ENCODE data around the gene DAPL1.

DAPL1 gene

DNA sequence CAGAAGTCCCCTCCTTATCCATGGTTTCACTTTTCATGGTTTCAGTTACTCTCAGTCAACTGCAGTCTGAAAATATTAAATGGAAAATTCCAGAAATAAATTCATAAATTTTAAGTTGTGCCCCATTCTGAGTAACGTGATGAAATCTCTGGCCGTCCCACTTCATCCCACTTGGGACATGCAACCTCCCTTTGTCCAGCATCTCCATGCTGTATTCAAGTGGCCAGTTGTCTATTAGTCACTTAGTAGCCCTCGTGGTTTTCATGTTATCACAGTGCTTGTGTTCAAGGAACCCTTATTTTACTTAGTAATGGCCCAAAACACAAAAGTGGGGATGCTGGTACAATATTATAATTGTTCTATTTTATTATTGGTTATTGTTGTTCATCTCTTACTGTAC is 18.0 kb upstream of the DAPL1 start:
- DNase-seq (ENCODE audit: low spot score) = no peak

DNA sequence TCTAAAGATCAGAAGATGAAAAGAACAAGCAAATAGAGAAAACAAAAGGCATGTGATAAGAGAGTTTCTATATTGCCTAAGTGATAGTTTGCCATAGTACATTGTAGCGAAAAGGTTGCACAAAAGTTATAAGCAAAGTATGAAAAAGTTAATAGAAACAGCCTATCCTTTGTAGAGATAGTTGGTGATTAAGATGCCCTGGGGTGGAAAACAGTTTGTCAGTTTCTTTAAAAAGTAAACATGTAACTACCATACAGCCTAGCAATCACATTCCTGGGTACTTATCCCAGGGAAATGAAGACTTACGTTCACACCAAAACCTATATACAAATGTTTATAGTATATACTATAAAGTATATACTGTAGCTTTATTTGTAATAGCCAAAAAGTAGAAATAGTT is 16.9 kb upstream of the DAPL1 start:
- no peak for DNase-seq (ENCODE audit: low spot score)

DNA sequence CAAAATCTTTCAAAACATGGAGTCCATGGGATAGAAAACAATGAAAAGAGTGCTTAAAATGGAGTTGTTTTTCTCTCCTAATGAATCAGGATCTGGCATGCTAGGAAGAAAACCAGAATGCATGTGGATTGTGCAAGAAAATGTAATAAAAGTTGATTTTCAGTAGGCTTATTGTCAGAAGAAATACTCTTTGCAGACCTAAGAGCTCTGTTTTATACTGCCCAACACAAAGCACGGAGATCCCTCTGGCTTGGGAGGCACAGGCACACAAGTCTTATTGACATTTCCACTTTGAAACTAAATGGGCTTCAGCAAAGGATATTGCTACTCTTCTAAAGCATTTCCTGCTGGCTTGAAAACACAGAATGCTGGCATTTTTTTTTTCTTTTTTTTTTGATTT is 15.5 kb upstream of the DAPL1 start:
- no peak for DNase-seq (ENCODE audit: low spot score)

DNA sequence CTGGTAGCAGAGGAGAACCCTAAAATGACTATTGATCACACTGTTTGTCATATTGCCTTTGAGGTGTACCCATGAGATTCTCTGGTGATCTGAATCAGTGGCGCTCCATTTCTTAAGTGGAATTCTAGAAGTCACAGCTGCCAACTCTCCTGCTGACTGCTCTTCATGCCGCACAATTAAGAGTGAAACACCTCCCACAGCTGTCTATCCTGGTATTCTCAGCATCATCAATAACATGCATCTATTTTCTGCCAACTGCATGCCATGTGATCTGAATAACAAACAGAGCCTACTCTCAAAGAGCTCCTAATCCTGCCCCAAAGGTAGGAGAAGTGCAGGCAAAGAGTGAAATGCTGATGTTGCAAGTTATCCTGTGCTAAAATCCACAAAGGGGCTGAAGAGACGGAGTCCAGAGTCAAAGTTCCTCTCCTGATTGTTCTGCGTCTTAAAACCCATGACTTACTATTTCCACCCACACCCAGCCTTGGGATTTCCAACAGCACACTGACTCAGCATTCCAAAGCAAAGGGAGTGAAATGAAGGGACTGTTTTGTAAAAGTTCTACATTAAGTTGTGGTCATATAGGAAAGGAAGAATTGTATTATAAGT is 13.7 kb upstream of the DAPL1 start:
- DNase-seq (ENCODE audit: low spot score) = no peak

DNA sequence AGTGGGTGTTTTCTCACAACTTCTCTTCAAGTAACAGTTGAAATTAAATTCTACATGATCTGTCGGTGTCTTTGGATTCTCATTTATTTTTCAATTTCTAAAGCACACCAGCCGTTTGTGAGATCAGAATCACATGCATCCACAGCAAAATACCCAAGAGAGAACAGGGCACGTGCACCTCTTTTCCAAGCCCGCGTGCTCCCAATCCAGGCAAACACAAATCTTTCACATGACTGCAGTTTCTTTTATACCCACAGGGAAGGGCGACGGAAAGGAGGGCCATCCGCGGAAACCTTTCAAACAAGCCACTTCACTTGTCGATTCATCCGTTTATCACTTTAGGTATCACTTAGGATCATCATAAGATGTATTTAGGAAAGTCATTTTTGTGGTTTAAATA is 13.0 kb upstream of the DAPL1 start:
- no peak for DNase-seq (ENCODE audit: low spot score)

DNA sequence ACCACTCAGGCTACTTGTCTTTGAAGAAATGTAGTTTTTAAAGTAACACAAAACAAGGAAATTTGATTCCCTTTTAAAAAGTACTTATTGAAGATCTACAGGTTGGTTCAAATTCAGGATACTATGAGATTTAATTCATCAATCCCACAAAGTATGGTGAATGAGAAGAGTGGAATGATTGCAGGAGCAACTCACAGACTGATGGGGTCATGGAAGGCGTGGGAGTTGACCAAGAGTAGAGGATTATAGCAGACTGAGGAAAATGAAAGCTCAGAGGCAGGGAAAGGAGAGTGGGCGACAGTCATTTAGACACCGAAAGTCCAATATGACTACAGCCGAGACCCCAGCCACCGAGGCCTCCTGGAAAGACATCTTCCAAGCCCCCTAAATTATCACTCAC is 12.5 kb upstream of the DAPL1 start:
- DNase-seq (ENCODE audit: low spot score) = no peak

DNA sequence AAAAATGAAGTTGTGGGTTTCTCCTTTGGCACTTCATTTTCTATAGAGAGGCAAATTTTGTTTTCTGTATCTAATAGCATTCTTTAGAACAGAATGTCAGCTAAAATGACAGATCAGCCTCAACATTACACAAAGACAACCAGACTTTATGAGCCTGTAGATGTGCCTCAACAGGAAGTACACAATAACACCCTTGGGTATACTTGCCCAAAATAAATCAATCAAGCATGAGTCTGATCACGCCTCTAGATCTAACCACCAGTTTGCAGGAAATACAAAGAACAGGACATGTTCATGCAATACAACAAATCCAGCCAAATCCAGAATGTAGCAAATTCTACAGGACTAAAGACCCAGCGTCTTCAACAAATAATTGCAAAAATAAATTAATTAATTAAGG is 11.2 kb upstream of the DAPL1 start:
- no peak for DNase-seq (ENCODE audit: low spot score)

DNA sequence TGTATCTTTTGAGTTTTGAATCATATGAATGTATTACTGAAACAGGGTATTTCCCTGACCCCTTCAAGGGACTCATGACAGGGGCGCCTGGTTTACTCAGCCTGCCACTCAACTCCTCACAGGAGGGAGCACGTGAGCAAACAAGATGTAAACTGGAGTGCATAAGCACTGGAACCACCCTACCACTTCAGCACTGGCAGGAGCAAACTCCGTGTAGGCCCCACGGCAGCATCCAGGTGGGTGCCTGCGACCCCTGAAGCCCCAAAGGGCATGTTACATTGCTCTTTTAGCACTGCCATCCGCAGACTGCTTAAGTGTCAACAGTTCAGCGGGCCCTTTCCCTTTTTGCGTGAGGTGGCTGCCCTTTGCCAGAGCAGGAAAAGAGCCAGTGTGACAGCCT is 8.2 kb upstream of the DAPL1 start:
- DNase-seq (ENCODE audit: low spot score) = no peak

DNA sequence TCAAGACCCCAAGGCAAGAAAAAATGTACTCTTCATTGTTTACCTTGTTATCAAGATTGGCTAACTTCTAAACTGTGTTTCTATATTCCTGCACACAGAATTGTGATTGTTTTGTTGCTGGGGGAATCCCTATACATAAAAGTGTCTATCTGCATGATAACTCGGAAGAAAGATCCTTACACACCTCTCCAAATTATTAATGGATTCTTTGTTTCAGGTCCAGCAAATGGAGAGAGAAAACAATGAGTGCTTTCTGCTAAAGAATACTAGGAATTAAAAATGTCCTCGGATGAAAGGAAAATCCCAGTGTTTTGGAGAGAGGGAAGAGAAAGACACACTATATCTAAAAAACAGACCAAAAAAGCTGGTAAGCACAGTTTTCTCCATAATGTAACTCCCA is 6.2 kb upstream of the DAPL1 start:
- no peak for DNase-seq (ENCODE audit: low spot score)

DNA sequence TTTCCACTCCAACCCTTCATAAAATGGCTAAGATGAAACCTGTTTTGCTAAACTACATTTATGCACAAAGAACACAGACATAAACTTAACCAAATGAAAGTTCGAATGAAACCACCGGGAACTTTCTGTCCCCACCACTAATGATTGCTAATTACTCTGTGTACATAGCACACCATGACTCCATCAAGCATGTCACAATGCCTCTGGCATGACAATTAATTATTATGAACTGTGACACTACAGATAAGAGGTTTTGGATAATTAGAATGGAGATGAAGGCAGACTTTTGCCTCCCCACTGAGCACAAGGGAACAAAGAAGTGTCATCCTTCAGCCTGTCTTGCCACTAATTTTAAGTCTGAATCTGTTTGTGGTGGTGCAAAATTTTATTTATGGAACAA is 1.5 kb downstream of the DAPL1 start:
- DNase-seq (ENCODE audit: low spot score) = no peak

DNA sequence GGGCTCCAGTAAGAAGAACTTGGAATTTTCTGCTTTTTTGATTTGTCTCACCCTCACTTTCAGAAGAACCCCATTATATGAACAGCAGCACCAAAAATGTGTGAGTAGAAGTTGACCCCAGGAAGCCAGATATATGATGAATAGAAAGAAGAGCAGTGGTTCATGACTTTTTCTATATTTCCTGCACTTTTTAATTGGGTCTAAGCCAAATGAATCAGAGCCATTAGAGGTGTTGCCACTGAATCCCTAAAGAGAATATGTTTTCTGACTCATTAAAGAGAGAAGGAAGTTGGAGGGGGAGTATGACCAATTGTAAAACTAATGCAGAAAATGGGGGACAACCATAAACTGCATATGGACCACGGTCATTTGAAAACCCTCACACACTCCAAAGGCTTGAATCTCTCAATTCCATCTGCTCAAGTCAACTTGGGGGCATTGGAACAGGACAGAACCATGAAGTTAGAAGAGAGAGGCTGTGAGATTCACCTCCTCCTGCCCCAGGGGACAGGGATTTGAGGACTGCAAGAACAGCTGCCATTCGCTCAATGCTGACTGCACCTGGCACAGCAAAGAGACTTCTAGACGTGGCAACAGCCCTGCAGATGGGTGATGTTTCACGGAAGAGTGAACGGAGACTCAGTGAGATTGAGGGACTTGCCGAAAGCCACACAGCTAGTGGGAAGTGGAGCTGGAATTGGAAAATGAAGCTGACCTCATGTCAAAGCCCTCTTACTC is 3.0 kb downstream of the DAPL1 start:
- DNase-seq (ENCODE audit: low spot score) = no peak

DNA sequence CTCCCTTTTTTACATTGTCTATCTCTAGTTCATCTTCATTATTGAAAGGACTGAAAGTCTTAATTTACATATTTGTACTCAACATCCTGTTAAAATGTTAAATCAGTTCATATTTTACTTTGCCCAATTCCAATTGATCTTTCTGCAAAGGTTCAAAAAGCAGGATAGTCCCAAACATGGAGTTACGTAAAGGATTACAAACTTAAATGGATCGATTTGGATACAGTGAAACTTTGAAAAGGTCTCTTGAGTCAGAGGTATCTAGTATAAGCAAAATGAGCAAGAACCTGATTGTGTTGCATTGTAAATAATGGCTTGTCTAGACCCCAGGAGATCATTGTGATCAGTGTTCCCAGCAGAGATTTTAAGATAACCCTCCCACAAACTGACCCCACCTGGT is 4.1 kb downstream of the DAPL1 start:
- DNase-seq (ENCODE audit: low spot score) = no peak

DNA sequence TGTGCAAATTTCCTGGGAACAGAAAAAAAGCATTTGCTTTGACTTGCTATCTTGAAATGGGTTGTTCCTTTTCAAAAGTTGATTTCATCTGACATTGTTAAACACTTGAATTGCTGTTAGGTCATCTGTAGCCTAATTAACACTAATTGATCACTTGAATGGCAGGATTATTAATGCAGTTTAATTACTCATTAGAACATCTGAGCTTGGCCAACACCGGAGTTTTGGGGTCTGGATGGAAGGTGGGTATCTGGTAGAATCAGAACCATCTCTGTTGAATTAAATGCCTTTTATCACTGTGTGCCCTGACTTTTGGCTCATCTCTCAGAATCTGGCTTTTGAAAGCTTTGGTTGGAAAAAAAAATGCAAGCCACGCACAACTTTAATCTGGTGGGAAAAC is 8.4 kb downstream of the DAPL1 start:
- no peak for DNase-seq (ENCODE audit: low spot score)

DNA sequence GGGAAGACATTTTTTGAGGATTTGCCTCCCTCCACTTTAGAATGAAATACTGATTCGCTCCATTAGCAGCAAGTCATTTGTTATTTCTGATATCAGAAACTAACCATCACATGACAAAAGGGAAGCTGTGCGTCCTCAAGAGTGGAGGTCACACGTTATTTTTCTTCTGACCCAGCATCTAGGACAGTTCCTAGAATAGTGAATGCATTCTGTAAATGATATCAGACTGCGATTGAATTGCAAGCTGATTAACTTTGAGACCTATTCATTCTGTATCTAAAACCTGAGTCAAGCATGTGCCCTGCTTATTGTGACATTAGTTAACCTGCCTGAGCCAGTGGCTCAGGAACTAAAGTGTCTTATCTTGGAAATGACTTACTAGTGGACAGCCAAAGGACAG is 10.1 kb downstream of the DAPL1 start:
- no peak for DNase-seq (ENCODE audit: low spot score)

DNA sequence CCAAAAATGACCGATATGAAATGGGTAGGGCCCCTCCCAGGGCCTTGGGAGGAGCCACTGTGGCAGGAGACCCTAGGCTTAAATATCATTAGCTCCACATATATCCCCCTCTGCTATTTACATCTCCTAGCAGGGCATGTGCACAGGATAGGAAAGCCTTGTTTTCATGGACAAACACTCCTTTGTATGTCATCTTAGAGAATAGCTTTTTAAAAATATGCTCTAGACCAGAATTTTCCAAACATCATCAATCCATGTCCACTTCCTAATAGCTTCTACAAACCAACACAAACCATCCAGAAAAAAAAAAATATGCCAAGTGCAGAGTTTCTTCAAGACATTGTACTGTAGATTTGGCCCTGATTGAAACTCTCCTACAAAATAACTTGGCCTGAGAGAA is 10.8 kb downstream of the DAPL1 start:
- no peak for DNase-seq (ENCODE audit: low spot score)

DNA sequence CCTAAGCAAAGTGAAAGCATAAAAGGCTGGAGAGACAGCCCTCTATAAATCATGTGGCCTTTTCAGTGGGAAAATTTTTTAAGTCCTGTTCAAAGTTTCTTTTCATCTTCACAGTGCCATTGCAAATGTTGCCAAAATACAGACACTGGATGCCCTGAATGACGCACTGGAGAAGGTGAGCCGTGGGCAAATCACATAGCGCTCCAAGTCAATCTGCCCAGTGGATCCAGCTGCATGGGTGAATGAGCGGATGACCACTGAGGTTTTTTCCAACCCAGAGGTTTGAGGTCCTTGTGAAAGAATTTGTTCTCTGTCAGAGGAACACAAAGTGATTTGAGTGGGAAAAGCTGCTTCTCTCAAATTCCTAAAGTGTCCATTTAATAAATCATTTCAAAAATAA is 11.8 kb downstream of the DAPL1 start:
- DNase-seq (ENCODE audit: low spot score) = no peak

DNA sequence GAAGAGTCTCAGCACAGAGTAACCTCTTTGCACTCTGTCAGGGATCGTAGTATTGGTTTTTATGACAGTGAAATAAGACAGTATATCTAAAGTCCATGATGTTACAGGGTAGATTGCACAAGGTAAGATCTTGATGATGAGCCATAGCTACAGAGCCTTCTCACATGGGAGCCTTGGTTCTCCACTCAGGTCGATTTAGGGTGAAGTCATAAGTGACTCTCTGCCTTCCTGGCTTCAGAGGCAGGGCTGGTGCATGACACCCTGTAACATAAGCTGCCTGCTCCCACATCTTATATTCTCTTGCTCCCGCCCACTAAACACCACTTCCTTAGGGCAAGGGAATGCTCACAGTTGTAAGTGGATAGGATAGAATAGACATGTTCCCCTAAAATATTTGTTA is 13.3 kb downstream of the DAPL1 start:
- no peak for DNase-seq (ENCODE audit: low spot score)

DNA sequence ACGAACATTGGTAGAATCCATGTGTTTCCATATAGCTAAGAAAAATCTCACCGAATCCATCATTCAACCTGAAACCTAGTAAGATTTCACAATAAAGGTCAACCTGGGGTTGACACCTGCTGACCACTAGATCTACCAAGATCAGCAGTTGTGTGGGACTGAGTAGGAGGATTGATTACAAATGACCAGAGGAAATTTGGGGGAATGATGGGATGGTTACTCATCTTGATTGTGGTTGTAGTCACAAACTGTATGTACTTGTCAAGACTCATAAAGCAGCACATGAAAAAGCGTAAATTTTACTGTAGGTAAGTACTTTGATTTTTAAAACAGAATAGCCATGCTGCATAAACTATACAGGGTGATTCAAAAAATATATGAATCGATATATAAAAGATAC is 14.7 kb downstream of the DAPL1 start:
- no peak for DNase-seq (ENCODE audit: low spot score)

DNA sequence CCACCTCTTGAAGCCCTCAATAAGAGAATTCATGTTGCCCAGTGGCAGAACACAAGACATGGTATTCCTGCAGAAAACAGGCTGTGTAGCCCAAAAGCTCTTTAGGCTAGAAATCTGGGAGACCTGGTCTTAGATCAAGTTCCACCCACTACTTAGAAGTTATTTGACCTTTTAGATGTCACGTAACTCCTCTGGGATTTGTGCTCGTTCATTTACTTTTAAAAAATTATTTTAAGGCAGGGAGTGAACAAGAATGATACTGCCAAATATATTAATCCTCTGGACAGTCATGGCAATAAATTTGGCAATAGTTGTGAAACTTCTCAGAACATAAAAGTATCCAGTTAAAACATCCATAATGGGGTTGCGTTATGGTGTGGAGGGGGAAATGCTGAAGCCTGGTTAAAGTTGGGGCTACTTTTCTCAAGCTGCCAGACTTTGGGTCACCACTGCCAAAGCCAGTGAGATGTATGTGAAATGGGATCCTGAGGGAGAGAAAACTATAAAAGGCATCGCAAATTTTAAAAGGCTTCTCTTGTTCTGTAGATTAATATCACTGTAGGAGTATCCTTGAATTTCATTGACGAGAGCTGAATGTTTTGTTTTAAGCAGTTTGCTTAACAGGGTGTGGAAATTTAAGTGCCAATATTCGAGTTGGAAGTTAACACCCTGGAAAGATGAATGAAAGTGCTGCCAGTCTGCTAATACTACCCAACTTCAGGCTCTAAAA is 15.8 kb downstream of the DAPL1 start:
- DNase-seq (ENCODE audit: low spot score) = no peak

DNA sequence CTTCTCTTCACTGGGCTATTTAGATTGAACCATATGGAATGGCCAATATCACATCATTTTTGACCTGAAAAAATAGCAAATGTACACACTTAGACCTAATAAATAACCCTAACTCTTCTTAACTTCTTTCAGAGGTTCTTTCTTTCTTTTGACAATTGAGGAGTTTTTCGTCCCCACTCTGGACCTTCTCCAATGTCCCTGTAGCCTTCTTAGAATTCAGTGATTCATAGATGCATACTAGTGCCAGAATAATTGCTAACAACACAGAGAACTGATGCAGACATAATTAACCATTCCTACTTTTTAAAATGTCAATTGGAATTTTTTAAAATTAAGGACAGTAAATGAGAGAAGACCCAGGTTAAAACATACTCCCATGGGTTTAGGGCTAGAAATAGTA is 20.0 kb downstream of the DAPL1 start:
- DNase-seq (ENCODE audit: low spot score) = no peak

DNA sequence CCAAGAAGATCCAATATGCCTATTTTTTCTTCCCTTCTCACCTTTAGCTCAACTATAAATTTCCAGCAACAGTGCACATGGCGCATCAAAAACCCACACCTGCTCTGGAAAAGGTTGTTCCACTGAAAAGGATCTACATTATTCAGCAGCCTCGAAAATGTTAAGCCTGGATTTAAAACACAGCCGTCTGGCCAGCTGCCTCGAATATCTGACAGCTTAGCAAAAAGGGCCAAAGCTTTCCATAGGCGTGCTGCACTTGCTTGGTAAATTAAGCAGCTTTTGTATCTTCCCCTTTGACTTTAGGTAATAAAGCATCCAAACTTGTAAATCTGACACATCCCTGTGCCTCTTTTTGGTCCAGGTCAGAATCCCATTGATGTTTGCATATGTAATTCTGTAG is 20.5 kb downstream of the DAPL1 start:
- no peak for DNase-seq (ENCODE audit: low spot score)

DNA sequence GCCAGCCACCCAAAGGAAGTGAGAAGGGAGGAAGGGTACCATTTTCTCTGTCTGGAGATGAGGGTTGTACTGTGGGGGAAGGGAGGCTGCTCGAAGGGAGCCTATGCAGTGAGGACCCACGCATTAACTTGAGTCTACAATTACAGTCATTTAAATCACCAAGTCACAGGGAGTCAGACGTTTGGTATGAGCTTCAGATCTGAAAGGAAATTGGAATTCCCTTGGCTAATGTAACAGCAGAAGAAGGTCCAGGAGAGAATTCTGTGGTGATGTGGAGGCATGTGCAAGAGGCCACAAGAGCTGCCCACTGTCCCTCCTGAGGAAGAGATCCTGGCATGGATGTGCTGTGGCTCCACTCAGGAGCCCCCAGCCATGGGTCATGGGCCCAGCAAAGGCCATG is 22.5 kb downstream of the DAPL1 start:
- no peak for DNase-seq (ENCODE audit: low spot score)

DNA sequence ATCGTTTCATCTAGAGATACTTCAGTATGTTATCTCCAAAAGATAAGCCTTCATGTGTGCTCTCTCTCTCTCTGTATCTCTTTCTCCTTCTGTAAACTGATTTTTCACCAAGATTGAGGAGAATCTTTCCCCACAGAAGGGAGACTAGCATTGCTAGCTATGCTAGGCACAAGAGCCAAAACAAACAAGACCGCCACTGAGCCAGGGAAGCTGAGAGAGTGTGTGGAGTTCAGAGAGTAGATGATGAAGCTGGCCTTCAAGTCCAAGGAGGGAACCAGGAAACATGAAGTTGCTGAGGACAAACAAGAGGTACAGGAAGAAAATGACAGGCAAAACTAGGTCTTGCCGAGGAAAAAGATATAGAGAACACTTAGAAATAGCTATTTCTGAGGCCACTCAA is 23.4 kb downstream of the DAPL1 start:
- DNase-seq (ENCODE audit: low spot score) = no peak

DNA sequence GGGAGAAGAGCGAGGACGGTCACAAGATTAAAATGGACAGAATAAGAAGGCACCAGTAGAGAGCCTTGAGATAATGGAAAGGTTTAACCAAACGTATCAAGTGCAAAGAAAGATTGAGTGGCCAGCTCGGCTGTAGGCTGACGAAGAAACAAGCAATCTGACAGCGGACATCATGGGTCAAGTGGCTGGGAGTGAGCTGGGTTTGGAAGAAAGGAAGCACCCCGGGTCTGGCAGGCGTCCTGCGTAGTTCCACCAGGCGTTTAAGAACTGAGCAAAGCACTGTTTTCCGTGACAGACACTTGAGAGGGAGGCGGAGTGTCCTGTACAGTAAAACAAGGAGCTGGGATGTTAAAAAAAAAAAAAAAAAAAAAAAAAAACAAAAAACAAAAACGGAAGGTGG is 27.1 kb downstream of the DAPL1 start:
- DNase-seq (ENCODE audit: low spot score) = no peak
